Measurements from ENCODE around the gene PCDHB8.
"Not testable (repeated sequence)": the region's sequence is repeated elsewhere in the genome, so short reads cannot be mapped to it uniquely, and the experiment has no call there.

PCDHB8 gene

GRCh38 chr5:141225421-141225820, 47.8 kb downstream of the PCDHB8 start:
- not testable (repeated sequence) for FAIRE-seq; DNase-seq (ENCODE audit: low spot score)

All from urothelium cell line (cell line).